GM18867 (cell line): ENCODE results near the gene BBLN.
A peak's percentile ranks its signal among the peaks of the same experiment; 100 is the strongest.

Experiments
- ATAC-seq: cut with Tn5 transposase; IDR thresholded peaks from one replicate; pipeline ENCODE4 v1.9.1; 2021; ENCODE audit warnings: mild to moderate bottlenecking, moderate library complexity; ENCODE audit not compliant: unreplicated experiment

BBLN gene

DNA sequence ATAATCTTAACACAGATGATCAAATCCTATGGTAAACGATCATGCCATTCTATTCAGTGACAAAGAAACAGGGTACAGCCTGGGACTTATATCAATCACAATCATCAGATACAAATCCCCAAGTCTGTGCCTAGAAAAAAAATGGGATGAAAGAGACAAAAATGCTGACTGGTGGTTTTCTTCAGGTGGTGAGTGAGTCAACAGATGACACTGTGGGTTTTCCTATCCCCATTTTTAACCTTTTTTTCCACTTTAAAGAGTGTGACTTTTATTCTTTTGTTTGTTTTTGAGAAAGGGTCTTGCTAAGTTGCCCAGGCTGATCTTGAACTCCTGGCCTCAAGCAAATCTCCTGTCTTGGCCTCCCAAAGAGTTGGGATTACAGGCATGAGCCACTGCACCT, 28.1 kb downstream of the BBLN start:
- ATAC-seq, result no peak

DNA sequence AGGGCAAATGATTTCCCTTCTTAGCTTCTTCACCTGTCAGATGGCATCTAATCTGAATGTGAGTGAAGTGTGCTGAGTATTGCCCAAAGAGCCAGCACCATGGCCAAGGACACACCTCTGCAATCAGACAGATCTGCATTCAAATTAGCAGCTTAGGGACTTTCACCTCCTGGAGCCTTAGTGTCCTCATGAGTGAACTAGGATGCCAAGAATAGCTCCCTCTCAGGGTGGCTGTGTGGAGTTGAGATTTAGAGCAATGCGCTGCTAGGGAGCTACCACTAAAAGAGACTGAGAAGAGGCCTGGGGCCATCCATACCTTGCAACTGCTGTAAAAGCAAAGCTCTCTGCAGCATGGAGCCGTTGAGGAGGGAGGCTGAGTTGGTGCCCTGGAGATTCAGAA, 29.9 kb downstream of the BBLN start:
- no peak for ATAC-seq

DNA sequence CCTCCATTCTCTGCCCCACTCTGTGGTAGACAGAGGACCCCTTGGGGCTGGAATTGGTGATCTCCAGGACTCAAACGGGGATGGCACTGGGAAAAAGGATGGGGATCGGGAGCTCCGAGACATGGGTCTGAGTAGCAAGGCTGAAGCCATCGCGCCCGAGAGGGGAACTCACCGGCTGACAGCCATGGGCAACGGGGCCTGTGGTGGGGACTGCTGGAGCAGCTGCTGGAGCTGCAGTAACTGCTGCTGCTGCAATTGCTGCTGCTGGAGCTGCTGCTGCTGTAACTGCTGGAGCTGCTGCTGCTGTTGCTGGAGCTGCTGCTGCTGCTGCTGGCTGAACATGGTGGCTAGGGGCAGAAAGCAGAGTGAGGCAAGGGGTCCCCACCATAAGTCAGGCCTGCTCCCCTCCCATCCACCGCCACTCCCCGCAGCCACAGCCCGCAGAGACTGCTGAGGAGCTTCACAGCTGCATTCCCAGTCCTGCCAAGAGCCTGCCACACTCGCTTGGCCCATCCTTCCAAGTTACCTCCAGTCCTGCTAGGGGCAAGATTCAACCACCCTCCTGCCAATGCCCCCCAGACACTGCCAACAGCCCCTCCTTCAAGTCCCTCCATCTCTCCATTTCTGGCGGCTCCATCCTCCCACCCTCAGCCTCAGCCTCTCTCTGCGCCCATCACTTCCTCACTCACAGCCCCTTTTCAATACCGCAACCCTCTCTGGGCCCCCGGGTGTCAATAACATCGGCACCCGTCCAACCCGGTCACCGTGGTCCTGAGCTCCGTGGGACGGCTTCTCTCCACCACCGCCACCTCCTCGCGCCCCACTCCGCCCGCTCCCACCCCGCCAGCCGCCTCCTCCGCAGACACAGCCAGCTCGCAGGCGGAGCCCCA, 30.7 kb downstream of the BBLN start:
- no peak for ATAC-seq

DNA sequence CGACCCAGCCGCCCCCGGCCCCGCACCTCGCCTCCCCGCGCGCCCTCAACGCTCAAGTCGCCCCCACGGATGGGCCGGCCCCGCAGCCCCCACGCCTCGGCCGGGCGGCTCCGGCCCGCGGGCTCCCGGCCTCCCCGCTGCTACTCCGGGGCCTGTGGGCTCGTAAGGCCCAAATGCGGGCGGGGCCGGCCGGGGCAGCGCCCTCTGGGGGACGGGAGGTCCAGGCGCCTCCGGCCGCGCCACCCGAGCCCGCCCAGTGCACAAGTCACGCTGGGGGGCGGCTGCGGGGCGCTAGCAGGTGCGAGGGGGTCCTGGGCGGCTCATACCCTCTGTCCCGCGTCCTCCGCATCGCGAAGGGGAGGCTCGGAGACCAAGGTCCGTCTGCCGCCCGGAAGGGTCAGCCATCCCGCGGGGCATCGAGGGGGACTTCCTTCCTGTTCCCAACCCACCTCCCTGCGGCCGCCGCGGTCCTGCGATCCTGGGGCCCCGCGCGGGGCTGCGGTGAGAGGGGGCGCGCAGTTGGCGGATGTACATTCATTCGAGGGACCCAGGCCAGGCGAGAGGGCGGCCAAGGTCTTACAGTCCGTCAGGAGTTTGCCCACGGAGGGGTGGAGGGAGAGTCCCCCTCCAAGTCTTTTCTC, 31.5 kb downstream of the BBLN start, which contains the start of gene CIZ1:
Gene CIZ1 (minus strand): TSS at position 167 of the 641 bp plus-strand sequence. CDS start 715 bp downstream, outside the sequence.
- peak; percentile 79 for ATAC-seq

DNA sequence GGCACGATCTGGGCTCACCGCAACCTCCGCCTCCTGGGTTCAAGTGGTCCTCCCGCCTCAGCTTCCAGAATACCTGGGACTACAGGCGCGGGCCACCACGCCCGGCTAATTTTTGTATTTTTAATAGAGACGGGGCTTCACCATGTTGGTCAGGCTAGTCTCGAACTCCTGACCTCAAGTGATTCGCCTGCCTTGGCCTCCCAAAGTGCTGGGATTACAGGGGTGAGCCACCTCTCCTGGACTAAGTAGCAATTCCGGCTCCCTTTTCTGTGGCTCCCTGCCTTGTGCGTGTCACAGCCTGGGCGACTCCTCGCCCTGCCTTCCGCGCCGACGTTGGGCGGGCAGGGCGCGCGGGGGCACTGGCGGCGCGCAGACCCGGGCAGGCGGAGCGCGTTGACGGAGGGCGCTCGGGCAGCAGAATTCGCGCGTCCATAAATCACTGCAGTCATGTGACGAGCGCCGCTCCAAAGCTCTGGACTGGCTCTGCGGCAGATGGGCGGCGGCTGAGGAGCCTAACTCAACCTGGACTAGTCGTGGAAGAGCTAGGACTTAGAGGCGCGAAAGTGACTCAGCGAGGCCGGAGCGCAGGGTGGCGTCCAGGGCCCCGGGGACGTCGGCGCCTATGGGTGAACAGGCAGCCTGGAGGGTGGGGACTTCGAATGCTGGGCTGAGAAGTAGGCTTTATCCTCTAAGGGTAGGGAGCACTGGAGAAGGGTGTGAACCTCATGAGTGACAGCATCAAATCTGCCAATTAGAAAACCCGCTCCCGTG, 32.7 kb downstream of the BBLN start:
- ATAC-seq, result peak; percentile 54

DNA sequence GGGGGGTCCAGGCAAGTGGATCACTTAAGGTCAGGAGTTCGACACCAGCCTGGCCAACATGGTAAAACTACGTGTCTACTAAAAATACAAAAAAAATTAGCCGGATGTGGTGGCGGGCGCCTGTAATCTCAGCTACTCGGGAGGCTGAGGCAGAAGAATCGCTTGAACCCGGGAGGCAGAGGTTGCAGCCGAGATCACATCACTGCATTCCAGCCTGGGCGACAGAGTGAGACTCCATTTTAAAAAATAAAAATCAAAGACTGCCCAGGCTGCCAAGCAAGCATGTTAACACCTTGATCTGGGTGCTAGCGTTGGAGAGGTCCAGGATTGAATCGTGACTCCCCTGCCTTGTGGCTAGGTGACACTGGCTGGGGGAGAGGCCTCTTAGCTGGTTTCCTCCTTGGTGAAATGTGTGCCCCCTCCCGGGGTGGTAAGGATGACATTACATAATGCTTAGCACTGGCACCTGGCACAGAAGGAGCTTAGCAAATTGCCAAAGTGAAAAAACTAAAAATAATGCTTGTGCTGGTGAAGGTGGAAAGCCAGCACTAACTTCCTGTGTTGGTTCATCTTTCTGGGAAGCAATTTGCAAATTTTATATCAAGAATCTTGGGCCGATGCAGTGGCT, 33.5 kb downstream of the BBLN start:
- no peak for ATAC-seq

DNA sequence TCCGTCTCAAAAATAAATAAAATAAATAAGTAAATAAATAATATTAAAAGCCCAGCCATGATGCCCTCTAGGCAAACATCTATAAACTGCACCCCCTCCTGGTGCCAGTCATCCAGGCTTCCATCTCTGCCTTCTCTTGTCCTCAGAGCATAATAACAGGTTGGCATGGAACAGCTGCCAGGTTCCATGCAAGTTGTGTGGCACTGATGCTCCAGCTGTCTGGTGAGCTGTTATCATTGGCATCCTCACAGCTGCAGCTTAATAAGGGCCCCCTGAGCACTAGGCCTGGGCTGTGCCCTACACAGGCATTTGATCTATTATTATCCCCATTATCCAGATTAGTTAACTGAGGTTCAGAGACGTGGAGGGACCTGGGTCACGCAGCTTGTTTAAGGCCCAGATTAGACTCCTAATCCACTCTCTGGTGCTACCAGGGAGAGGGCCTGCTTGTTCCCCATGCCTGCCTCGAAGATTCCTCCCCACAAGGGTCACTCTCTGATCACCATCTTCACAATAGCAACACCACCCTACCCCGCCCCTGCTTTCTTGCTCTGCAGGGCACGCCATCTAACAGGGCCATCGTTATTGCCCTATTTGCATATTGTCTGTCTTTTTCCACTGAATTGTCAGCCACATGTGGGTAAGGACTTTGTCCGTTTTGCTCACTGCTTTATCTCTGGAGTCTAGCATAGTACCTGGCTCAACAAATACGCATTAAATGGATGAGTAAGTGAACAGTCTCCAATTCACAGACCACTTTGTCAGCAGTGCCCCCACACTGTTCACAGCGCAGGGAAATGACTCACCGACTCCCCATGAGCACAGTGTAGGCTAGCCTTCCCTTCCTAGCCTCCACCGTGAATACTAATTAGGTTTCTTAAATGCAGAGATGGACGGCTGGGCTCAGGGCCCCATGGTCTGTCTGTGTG, 41.6 kb downstream of the BBLN start:
- ATAC-seq, result no peak

DNA sequence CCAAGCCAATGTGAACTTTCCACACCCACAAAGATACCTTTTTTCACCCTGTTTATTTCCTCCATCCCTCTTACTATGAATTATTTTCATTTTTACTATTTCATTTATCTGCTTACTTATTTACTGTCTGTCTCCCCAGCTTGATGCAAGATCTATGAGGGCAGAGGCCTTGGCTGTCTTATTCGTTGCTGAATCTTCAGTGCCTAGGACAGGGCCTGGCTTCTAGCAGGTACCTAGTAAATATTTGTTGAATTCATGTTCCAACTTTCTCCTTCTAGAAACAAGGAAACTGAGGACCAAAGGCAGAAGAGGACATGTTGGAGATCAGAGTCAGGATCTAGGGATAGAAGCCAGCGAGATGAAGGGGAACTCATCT, 42.6 kb downstream of the BBLN start:
- no peak for ATAC-seq

DNA sequence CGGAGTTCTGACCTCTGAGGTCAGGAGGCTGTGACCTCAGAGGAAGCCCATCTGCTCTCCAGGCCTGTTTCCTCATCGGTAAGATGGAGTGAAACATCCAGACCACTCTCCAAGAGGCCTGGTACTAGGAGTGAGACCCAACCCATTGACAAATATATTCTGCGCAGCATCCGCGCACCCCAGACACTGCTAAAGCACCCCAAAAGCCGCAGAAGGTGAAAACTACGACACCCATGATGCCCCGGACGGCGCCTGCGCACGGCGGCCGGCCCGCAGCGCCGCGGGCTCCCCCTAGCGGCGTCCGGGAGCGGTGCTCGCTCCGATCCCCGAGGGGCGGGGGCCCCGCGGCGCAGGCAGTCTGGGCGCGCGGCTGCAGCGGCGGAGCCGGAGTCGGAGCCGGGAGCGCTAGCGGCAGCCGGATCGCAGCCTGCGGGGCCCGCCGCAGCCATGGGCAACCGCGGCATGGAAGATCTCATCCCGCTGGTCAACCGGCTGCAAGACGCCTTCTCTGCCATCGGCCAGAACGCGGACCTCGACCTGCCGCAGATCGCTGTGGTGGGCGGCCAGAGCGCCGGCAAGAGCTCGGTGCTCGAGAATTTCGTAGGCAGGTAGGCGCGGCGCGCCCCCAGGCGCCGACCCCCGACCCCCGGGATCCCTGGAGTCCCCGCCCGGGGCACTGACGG, 43.1 kb downstream of the BBLN start, which contains the start of gene DNM1:
Gene DNM1 (plus strand): TSS at position 356 of the 683 bp plus-strand sequence. CDS start 92 bp downstream, at position 448.
- peak; percentile 74 for ATAC-seq

DNA sequence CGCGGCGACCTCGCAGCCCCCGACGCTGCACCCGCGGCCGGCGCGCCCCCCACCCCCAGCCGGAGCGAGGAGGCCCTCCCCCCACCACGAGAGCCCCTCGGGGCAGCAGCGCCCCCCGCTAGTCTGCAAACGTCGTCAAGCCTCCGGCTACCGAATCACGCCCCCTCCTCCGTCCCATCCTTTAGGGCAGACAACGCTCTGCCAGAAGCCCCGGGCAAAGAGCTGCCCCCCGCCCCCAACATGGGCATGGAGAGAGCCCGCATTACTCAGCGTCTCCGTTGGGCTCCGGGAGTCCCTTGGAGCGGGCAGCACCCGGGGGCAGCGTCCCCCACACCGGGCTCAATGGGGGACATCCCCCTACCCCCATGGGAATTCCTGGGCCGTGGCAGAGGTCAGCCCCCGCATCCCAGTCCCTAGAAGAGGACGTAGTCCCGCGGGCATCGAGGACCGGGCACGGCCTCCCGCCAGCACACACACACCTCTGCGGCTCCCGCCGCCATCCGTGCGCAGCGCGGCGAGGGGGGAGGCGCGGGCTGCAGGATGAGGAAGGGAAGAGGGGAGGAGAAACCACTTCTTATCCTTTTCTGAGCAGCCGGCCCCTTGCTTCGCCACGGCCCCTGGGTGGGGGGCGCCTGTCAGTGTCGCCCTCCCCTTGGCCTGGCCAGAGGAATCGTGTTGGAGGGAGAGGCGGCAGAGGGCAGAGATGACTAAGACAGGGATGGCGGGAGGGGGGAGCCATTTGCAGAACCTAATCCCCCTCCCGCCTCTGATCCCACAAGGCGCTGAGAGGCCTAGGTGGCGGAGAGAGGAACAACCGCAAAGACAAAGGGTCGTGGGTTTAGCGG, 43.9 kb downstream of the BBLN start:
- ATAC-seq, result no peak

DNA sequence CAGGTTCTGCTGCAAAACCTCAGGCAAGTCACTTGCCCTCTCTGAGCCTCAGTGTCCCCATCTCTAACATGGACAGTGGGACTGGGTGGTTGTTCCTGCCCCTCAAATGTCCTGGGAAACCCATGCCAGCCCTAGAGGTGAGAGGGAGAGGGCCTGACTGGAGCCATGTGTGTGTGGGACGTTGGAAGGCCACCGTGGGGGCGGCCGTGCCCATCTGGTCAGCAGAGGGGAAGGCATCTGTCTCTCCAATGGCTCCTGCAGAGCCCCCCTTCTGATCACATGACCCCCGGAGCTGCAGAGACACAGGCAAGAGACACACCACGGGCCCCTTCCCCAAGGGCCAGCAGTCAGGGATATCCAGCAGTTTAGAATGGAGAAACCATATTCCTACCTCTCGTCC, 44.8 kb downstream of the BBLN start:
- ATAC-seq, result no peak

DNA sequence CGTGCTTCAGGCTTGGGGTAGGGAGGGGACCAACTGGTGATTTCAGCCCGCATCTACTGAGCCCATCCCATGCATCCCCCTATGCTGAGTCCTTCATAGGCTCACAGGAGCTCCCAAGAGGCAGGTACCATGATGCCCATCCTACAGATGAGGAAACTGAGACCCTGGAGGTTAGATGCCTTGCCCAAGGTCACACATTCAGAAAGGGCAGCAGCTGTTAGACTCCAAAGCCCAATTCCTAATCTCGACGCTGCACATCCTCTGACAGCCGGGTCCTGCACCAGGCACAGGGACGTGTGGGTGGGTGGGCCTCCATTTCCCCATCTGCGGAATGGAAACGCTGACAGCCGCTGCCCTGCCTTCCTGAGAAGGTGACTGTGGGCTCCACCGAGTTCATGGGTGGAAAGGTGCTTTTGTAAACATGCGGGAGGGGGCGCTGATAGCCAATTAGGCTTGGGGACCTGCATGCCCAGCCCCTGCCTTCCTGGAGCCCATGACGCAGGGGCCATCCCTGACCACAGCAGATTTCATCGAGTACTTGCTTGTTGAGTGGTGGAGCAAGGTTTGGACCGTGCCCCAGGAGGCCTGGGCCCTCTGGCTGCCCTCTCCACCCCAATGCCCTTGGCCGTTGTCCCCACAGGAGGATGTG, 45.4 kb downstream of the BBLN start:
- no peak for ATAC-seq

DNA sequence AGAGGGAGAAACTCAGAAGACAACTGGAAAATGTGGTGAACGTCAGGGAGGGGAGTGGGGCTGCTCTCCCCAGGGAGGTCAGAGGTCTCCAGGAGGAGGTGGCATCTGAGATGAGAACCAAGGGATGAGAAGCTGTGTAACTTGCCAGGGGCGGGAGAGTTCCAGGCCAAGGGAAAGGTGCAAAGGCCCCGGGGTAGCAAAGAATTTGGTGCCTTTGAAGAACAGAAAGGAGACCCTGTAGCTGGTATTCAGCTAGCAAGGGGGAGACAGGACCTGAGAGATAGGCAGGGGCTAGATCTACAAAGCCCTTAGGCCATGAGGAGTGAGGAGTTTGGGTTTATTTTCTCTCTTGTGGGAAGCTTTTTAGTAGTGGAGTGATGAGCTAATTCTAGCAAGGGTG, 46.4 kb downstream of the BBLN start:
- no peak for ATAC-seq

DNA sequence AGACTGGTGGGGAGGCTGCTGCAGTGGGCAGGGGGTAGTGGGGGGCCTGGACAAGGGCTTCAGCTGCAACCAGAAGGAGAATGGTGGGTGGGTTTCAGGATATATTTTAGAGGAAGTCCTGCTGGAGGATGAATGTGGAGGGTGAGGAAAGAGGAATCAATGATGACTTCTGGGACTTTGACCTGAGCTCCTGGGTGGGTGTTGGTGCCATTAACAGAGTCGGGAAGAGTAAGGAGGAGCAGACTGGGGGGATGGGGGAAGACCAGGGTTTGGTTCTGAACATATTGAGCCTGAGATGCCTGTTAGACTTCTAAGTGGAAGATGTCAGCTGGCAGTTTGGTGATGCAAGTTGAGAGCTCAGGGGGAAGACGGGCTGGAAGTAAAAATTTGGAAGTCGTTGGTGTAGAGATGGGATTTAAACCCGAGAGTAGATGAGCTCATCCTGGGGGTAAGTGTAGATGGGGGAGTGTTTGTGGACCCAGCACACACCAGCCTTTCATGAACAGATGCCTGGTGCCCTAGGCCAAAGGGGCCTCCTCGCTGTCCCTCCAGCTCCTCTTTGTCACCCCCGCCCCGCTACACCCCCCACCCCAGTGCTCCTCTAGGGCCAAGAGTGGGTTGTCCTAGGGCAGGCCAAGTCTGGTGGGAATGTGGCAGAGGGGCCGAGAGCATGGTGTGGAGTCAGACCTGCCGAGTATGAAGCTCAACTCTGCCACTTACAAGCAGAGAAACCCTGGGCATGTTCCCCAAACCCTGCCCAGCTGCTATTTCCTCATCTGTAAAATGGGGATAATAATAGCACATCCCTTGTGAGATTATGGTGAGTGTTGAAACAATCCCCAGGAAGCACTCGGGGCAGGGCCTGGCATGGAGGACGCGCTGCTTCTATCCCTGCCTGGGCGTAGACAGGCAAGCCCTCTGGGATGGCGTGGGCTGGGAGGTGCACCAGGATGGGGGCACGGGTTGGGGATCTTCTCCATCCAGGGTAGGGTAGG, 47.1 kb downstream of the BBLN start:
- ATAC-seq, result no peak

DNA sequence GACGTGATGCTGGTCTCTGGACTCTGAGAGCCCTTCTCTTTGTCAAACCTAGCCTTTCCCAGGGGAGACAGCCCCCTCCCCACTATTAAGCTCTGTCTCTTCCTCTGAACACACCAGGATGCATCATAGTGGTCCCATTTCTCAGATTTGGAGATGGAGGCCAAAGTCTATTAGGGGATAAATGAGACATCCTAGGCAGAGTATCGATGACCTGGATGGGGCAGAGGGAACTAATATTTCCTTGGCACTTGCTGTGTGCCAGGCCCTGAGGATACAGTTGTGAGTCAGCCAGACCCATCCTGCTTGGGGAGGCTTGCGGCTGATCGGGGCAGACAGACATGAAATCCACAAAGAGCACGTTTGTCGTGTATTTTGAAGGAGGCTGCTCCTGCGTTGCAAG, 48.3 kb downstream of the BBLN start:
- no peak for ATAC-seq

DNA sequence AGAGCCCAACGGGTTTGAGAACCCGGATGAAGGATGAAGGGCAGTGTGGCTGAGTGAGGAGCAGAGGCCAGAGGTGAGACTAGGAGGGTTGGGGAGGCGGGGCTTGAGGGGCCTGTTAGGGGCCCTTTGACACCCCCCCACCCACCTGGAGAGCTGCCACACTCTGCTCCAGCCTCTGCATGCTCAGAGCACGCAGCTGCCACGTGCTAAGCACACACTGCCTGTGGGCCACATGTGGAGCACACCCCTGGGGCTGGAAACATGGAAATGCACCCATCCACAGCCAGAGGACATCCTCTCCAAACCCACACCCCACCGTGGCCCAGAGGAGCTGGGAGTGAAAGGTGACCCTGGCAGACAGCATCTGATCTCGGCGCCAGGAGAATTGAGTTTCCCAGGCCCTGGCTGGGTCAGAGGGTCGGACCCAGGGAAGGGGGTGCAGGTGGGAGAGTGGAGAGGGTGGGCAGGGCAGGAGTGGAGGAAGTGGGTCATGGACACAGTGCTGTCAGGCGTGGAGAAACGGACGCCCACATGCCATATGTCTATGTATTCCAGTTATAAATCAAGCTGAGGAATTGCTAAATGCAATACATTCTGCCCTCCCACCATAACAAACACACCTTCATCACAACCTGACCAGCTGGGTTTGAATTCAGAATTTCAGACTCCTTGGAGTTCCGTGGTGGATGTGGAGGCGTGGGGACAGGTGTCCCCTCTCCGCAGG, 49.0 kb downstream of the BBLN start:
- ATAC-seq, result no peak
